ENCODE data around the gene ZNF646. TPM values are rescaled to one million over a fixed set of nuclear protein-coding genes. Genes with fewer than 3 reads are reported as not detected.

Gene ZNF646
- total and polyA plus RNA-seq, 2 of the 13 experiments (the other 11 are each of a cell fraction or from before 2014, with no cell fraction given), result 3.4 to 10.9 TPM

GRCh38 chr16:31105677-31106213, 31.5 kb downstream of the ZNF646 start (continued):
- TF ChIP-seq FUBP1 (CRISPR knock-in tag; IDR thresholded peaks at IDR 0.05; ENCODE audit: borderline replicate concordance) (peak; percentile 73; the same call in 1 of the 2 replicates), HMGA1 (CRISPR knock-in tag; conservative IDR thresholded peaks at IDR 0.05) (no peak), NFRKB (IDR thresholded peaks at IDR 0.05) (no peak), CHD2 (IDR thresholded peaks at IDR 0.05; ENCODE audit: low read depth, low read length) (no peak), ZNF597 (CRISPR knock-in tag; IDR thresholded peaks at IDR 0.05) (no peak), PAXIP1 (CRISPR knock-in tag; conservative IDR thresholded peaks at IDR 0.05) (peak; percentile 88), HMG20B (CRISPR knock-in tag; conservative IDR thresholded peaks at IDR 0.05) (peak; percentile 71; the same call in 1 of the 2 replicates), CREB3 (CRISPR knock-in tag; IDR thresholded peaks at IDR 0.05) (peak; percentile 93), HOXA9 (CRISPR knock-in tag; IDR thresholded peaks at IDR 0.05; ENCODE audit: borderline replicate concordance) (peak; percentile 64), ZNF782 (CRISPR knock-in tag; IDR thresholded peaks at IDR 0.05; ENCODE audit: borderline replicate concordance) (0 out of 2 replicates have a peak, but pooled peaks have one; percentile 79), THAP7 (CRISPR knock-in tag; IDR thresholded peaks at IDR 0.05) (peak; percentile 97), THYN1 (CRISPR knock-in tag; IDR thresholded peaks at IDR 0.05; ENCODE audit: borderline replicate concordance, low read depth) (peak; percentile 80; the same call in 1 of the 2 replicates), CBX1 (IDR thresholded peaks at IDR 0.05; ENCODE audit: low read depth) (peak; percentile 41), TRIM24 (CRISPR knock-in tag; IDR thresholded peaks at IDR 0.05) (no peak), ZNF468 (CRISPR knock-in tag; IDR thresholded peaks at IDR 0.05) (peak; percentile 33; the same call in 1 of the 2 replicates), PLRG1 (conservative IDR thresholded peaks at IDR 0.05) (no peak), ZFP41 (CRISPR knock-in tag; IDR thresholded peaks at IDR 0.05; ENCODE audit: borderline replicate concordance) (peak; percentile 96; the same call in 1 of the 2 replicates), ZNF562 (CRISPR knock-in tag; IDR thresholded peaks at IDR 0.05; ENCODE audit: borderline replicate concordance) (no peak), ARHGAP35 (CRISPR knock-in tag; IDR thresholded peaks at IDR 0.05; ENCODE audit: borderline replicate concordance) (peak; percentile 98), EHMT2 (IDR thresholded peaks at IDR 0.05; ENCODE audit: borderline replicate concordance, low read depth, low read length) (no peak), ATF5 (CRISPR knock-in tag; IDR thresholded peaks at IDR 0.05; ENCODE audit: low read depth) (peak; percentile 81; the same call in 1 of the 2 replicates)
